Measurements from ENCODE around the gene H1-8.
"Not testable (repeated sequence)": the region's sequence is repeated elsewhere in the genome, so short reads cannot be mapped to it uniquely, and the experiment has no call there.

The H1-8 gene

DNA sequence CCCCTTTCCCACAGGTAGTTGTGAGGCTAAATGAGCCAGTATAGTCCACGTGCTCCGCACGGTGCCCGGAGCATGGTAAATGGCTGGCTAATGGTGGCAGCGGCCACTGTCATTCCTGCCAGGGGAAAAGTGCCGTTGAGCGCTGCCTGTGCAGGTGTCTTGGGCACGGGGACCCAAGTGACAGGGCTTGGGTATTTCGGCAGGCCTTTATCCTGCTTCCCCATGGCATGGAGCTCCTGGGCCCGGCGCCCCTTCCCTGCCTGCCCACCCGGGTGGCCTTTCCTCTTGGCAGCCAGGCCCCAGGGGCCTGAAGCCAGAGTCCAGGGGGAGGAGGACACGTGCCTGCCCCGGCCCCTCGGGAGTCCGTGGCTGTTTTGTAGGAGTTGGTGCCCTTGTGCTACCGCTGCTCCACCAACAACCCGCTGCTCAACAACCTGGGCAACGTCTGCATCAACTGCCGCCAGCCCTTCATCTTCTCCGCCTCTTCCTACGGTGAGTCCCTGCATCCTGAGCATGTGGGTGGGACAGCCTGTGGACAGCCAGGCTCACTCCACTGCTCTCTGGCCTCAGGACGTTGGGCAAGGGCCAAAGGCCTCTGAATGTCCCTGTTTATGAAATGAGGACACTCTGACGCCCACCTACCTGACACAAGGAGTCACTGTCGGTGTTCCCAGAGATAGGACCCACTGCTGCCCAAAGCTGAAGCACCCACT lies 27.7 kb upstream of the H1-8 start:
- DNase-seq = not testable (repeated sequence)

DNA sequence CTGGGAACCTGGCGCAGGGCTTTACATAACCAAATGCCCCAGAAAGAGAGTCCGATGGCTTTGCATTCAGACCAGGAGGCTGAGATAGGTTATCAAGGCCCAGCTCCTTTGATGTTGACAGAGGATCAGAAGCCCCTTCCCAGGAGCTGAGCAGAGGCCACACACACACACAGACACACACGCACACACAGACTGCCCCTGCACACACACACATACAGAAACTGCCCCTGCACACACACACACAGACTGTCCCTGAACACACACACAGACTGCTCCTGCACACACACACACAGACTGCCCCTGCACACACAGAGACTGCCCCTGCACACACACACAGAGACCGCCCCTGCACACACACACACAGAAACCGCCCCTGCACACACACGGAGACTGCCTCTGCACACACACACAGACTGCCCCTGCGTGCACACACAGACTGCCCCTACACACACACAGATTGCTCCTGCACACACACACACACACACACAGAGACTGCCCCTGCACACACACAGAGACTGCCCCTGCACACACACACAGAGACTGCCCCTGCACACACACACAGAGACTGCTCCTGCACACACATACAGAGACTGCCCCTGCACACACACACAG lies 27.0 kb upstream of the H1-8 start:
- DNase-seq = not testable (repeated sequence)

DNA sequence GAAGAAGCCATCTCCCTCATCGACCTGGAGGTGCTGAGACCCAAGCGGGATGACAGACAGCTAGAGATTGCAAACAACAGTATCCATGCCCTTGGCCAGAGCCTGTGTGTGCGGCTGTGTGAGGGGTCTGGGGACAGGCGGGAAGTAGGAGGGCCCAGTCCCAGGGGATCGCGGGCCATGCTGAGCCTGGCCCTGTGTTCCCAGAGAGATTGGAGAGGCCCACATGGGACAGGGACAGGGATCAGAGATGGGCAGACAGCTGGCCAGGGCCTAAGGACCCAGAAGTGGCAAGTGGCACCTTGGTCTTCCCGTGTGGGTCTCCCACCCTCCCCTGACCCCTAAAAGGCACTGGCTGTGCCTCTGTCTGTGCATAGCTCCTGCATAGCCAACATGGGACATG lies 25.5 kb upstream of the H1-8 start:
- DNase-seq = no peak

DNA sequence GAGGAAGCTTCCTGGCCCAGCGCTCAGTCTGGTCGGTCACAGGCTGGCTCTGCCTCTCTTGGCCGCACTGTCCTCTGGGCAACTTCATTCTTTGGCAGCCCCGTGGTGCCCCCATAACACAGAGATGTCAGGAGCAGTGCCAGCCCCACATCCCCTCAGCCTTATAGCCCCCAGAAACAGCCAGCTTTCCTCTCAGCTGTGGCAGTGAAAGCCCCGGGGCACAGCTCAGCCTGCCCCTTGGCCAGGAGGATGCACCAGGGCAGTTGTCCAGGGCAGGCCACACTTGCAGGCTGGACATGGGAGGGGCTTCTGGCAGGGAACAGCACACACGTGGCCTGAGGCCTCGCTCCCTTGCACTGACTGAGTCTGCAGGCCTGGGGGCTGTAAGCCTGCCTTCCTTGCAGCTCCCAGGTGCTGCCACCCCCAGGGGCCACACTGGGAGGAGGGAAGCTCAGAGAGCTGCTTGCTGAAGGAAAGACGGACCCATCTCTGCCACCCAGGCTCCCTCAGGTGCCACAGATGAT lies 24.9 kb upstream of the H1-8 start:
- DNase-seq = no peak

DNA sequence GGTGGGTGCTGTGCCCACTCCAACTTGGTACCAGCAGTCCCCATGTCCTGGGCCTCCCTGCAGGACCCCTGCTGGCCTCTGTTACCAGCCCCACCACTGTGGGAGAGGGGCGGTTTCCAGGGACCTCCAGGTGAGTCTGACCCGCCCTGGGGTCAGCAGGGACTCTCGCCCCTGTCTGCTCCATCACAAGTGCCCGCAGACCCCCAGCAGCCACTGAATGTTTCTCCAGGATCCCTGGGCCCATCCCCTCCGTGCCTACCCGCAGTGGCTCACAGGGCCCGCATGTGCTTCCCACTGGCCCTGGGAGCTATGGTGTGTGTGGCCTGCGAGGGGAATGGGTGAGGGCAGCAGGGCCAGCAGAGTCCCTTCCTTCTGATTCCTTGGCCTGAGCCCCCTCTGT lies 24.4 kb upstream of the H1-8 start:
- DNase-seq = no peak

DNA sequence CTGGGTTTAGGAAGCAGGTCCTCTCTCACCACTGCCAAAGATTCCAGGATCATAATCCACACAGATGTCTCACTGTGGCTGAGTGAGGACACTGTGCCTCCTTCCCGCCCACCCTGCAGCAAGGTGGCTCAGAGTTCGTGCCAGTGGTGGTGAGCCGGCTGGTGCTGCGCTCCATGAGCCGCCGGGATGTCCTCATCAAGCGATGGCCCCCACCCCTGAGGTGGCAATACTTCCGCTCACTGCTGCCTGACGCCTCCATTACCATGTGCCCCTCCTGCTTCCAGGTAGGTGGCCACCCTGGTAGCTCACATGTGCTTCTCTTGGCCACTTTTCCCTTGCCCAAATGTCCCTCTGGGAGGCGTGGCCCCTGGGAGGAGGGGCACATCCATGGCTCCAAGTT lies 23.5 kb upstream of the H1-8 start:
- no peak for DNase-seq

DNA sequence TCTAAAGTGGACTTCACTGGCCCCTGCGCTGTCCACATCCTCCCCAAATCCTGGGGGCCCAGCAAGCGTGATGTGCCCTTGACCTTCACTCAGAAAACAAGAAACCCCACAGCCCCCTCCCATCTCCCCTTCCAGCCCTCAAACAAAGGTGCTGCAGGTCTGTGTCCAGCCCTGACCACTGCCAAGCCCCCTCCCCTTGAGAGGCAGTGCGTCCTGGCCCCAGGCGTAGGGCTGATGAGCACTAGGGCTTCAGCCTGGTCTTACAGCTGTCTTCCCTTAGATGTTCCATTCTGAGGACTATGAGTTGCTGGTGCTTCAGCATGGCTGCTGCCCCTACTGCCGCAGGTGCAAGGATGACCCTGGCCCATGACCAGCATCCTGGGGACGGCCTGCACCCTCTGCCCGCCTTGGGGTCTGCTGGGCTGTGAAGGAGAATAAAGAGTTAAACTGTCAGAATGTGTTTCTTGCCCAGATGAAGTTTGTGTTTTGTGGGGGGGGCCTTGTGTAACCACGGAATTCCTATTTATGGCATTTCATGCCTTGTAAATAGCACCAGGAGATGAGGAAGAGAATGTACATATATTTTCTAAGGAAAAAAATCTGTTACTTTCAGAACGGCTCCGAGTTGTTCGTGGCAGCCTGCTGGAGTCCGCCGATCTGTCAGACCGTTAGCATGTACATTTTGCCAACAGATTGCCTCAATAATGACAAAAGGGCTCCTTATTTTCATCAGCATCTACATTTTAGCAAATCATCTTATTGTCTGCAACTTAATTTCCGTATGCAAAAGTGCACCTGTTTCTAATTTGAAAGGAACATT lies 22.9 kb upstream of the H1-8 start:
- no peak for DNase-seq

DNA sequence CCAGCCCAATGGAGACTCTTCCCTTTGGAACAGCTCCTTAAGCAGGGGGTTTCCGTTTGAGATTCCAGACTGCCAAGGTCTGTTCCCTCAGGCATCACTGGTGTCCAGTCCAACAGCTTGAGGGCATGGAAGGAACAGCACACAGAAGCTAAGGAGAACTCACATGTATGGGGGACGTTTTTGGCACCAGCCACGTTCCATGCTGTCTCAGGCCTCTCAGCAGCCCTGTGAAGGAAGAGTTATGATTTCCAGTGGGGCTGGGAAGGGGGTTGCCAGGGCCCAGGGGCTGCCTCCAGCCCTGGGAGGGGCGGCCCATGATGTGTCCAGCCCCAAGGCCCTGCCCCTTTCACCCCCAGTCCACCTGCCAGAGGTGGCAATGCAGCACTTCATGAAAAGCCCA lies 22.0 kb upstream of the H1-8 start:
- no peak for DNase-seq

DNA sequence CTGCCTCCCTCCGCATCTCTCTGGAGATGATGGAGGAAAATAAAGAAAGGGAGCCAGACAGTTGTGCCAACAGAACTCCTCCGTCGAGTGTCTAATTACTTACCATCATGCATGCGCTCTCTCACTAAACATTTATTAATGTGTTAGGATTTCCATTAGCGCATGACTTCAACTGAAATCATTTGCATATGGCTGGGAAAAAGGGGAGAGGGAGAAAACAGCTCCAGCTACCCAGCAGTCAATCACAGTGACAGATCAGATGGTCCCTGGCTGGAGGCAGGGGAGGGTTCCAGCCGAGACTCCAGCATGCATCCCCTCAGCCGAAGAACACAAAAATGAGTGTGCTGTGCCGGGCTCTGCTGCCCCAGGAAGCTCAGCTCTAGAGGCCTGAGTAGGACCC lies 21.4 kb upstream of the H1-8 start:
- no peak for DNase-seq

GRCh38 chr3:129522953-129523352 lies 20.0 kb upstream of the H1-8 start:
- no peak for DNase-seq

DNA sequence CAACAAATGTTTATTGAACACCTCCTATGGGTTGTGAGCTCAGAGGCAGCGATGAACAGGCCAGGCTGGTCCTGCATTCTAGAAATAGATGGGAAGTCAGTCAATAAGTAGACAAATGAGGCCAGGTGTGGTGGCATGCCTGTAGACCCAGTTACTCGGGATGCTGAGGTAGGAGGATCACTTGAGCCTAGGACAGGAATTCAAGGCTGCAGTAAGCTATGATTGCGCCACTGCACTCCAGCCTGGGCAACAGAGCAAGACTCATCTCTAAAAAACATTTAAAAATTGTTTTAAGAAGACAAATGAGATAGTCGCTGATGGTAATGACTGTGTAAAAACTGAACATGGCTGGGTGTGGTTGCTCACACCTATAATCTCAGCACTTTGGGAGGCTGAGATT lies 18.9 kb upstream of the H1-8 start:
- DNase-seq = no peak

DNA sequence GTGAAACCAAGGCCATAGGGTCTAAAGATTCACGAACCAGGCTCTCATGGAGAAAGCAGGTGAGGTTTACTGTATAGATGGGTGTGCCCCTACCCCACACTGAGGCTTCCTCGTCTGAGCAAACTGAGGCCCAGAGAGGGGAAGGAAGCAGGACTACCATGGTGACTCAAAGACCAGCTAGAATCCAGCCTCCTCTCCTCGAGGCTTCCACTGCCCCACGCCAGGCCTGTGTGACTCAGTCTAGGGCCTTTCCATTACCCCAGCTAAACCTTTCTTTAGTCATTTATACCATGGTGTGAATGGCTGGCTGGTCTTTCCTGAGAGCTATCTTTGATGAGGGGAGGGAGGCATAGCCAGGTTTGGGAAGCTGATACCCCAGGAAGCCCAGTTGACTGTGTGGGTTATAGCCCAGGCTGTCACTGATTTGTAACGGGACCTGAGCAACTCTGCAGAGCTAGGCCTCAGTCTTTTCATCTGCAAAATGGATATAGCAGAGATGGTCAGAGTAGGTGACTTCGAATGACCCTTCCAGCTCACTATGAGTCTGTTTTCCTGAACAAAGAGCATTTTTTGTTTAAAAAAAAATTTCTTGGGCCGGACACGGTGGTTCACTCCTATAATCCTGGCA lies 17.5 kb upstream of the H1-8 start:
- DNase-seq = no peak

GRCh38 chr3:129526121-129526900 lies 16.7 kb upstream of the H1-8 start:
- DNase-seq = no peak

DNA sequence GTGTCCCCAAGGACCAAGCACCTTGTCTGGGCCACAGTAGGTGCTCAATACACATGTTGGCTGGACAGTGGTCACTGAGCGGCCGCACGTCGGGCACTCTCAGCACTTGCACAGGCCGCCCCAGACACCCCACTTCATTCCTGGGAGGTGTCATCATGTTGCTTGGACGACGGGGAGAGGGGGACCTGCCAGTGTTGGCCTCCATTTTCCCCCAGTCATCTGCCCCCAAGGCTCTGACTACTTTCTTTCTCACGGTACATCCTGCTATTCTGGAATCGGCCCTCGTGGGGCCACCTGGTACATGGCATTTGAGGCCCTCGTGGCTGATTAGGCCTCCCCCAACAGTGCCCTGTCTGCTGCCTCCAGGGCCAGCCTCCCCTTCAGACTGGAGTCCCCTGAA lies 15.7 kb upstream of the H1-8 start:
- DNase-seq = no peak

- DNase-seq = no peak
Measured at GRCh38 chr3:129528589-129529100, 14.3 kb upstream of the H1-8 start, which contains the start of gene RHO. RHO (plus strand) TSS chr3:129528639; CDS start chr3:129528734, 95 bp downstream.

DNA sequence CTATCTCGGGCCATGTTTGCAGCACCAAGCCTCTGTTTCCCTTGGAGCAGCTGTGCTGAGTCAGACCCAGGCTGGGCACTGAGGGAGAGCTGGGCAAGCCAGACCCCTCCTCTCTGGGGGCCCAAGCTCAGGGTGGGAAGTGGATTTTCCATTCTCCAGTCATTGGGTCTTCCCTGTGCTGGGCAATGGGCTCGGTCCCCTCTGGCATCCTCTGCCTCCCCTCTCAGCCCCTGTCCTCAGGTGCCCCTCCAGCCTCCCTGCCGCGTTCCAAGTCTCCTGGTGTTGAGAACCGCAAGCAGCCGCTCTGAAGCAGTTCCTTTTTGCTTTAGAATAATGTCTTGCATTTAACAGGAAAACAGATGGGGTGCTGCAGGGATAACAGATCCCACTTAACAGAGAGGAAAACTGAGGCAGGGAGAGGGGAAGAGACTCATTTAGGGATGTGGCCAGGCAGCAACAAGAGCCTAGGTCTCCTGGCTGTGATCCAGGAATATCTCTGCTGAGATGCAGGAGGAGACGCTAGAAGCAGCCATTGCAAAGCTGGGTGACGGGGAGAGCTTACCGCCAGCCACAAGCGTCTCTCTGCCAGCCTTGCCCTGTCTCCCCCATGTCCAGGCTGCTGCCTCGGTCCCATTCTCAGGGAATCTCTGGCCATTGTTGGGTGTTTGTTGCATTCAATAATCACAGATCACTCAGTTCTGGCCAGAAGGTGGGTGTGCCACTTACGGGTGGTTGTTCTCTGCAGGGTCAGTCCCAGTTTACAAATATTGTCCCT lies 13.4 kb upstream of the H1-8 start:
- DNase-seq = no peak

GRCh38 chr3:129530251-129530791 lies 12.7 kb upstream of the H1-8 start:
- DNase-seq = no peak

- DNase-seq = no peak
Measured at GRCh38 chr3:129530821-129531220, 12.2 kb upstream of the H1-8 start.

- DNase-seq = no peak
Measured at GRCh38 chr3:129531699-129532098, 11.3 kb upstream of the H1-8 start.

GRCh38 chr3:129532261-129532660 lies 10.7 kb upstream of the H1-8 start:
- no peak for DNase-seq

DNA sequence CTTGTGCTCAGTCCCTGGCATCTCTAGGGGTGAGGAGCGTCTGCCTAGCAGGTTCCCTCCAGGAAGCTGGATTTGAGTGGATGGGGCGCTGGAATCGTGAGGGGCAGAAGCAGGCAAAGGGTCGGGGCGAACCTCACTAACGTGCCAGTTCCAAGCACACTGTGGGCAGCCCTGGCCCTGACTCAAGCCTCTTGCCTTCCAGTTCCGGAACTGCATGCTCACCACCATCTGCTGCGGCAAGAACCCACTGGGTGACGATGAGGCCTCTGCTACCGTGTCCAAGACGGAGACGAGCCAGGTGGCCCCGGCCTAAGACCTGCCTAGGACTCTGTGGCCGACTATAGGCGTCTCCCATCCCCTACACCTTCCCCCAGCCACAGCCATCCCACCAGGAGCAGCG lies 9.6 kb upstream of the H1-8 start:
- no peak for DNase-seq

All from DMS79 treated with DMSO at 0.1 percent for 48 hours (cell line).